Activated CD4-positive, alpha-beta T cell treated with anti-CD3 and anti-CD28 coated beads, Interleukin-10, Interleukin-2, amounts not matched to agents 100 ng/mL and 50 ng/mL, durations not matched to agents 16 hours and 8 hours (primary cell): Measurements from ENCODE around the gene PCMTD2.
"Not testable (repeated sequence)": the region's sequence is repeated elsewhere in the genome, so short reads cannot be mapped to it uniquely, and the experiment has no call there.

Source experiments
- DNase-seq: peaks from one replicate; pipeline ENCODE4 v3.0.0-alpha.2; 2020

Gene PCMTD2

GRCh38 chr20:64258071-64258823 lies 2.7 kb downstream of the PCMTD2 start:
- no peak for DNase-seq

- no peak for DNase-seq
Observed at GRCh38 chr20:64260239-64260638, 4.7 kb downstream of the PCMTD2 start.

- DNase-seq, result no peak
Observed at GRCh38 chr20:64261138-64261537, 5.6 kb downstream of the PCMTD2 start.

DNA sequence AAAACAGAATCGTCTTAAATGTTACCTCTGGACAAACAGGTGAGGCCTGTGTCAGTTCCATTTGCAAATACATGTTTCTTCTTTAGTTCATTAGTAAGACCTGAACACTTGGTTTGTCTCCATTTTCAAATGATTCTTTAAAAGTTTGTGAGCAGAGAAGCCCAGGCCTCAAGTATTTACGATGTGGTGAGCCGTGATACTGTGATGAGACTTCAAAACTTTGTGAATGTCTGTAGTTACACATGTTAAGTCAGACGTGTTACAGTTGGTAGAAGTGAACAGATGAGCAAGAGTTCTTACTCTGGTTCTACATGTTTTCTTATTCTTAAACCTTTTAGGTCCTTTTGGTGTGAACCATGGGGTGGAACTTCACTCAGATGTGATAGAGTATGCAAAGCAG lies 8.5 kb downstream of the PCMTD2 start:
- no peak for DNase-seq

DNA sequence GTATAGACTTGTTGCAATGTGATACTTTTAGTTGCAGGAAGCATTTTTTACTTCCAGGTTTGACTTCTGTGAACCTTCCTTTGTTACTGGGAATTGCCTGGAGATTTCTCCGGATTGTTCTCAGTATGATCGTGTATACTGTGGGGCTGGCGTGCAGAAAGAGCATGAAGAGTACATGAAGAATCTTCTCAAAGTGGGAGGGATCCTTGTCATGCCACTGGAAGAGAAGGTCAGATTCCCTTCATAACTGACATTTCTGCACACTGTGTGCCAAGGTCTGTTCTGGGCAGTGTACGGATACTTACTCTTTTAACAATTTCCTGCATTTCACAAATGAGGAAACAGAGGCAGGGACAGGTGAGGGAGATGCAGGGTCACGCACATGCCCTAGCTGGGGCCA lies 9.7 kb downstream of the PCMTD2 start:
- DNase-seq, result no peak

DNA sequence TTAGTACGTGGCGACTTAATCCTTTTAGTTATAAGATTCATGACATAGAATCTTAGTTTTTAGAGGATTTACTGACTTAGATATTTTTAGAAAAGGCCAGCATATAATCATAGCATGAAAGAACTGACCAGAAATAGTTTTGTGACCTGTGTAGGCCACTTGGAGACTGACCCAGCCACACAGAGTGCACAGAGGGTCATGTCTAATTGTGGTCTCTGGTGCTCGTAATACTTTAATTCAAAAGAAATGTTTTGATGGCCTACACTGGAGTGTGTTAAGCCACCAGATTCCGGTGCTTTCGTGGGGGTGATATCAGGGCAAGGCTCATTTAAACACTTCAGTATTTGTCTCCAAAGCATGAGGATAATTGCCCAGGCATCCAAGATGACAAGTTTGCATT lies 11.4 kb downstream of the PCMTD2 start:
- DNase-seq, result no peak

DNA sequence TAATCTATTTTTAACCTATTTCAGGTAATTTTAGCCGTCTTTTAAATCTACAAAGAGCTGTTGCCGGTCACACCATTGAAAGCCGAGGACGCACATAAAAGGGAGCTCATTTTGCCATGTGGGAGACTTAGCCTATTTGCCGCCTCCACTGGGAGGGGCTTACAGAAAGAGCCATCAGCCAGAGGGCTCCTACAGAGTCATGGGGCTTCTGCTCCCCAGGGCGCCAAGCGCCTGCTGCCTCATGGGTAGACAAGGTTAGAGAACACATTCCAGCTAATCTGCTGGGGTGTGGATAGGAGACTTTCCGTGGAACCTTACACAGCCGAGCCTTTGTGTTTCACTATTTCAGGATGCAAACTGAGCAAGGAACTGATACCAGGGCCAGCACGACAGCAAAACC lies 12.6 kb downstream of the PCMTD2 start:
- no peak for DNase-seq

DNA sequence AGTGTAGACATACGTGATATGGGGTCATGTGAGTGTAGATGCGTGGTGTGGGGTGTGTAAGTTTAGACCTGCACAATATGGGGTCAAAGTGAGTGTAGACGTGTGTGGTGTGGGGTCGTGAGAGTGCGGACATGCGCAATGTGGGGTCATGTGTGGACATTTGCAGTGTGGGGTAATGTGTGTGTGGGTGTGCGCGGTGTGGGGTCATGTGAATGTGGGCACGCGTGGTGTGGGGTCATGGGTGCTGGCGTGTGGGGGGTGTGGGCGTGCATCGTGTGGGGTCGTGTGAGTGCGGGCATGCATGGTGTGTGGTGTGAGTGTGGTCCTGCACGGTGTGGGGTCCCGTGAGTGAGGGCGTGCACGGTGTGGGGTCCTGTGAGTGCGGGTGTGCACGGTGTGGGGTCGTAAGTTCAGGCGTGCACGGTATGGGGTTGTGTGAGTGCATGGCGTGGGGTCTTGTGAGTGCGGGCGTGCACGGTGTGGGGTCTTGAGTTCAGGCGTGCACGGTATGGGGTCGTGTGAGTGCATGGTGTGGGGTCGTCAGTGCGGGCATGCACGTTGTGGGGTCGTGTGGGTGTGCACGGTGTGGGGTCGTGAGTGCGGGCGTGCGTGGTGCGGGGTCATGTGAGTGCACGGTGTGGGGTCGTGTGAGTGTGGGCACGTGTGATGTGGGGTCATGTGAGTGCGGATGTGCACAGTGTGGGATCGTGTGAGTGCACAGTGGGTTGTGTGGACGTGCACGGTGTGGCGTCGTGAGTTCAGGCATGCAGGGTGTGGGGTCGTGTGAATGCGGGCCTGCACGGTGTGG lies 14.3 kb downstream of the PCMTD2 start:
- no peak for DNase-seq

GRCh38 chr20:64271636-64272035 lies 16.1 kb downstream of the PCMTD2 start:
- DNase-seq, result no peak

DNA sequence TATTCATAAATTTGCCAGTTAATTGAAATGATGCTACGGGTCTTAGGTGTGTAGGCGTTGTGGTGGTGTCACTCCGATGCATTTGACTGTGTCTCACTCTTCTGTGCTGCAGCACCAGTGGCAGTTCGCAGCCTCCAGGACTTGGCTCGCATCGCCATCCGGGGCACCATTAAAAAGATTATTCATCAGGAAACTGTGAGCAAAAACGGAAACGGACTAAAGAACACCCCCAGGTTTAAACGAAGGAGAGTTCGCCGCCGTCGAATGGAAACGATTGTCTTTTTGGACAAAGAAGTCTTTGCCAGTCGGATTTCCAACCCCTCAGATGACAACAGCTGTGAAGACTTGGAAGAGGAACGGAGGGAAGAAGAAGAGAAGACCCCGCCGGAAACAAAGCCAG lies 17.6 kb downstream of the PCMTD2 start:
- DNase-seq, result no peak

GRCh38 chr20:64276817-64277216 lies 21.3 kb downstream of the PCMTD2 start:
- DNase-seq, result no peak

GRCh38 chr20:64277571-64278316 lies 22.2 kb downstream of the PCMTD2 start:
- no peak for DNase-seq

- DNase-seq, result no peak
Observed at GRCh38 chr20:64278317-64278681, 22.8 kb downstream of the PCMTD2 start.

DNA sequence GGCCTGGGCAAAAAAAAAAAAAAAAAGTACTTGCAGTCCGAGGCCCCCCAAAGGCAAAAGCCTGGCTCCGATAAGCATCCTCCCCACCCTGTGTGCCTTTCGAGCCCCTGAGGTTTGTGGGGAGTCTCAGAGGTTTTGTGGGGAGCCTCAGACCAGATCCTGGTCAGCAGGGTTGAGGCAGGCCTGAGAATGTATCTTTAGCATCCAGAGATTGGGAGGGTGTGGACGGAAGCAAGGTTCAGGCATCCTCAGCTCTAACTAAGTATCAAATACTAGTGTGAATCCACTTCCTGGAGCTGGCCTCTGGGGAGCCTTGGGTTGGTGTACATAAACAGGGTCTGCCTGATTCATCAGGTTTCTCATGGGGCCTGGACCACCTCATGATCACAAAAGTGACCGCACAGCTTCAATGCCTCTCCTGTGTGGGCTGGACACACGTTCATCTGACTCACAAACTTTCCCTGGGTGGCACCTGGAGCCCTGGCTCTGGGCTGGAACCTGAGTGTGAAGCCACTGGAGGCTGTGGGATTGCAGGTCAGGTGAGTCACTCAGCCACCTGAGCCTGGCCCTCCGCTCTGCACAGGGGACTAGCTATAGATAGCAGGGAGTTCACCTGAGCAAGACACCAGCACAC lies 24.4 kb downstream of the PCMTD2 start:
- no peak for DNase-seq

GRCh38 chr20:64280460-64280843 lies 24.9 kb downstream of the PCMTD2 start:
- DNase-seq, result no peak

GRCh38 chr20:64283646-64284045 lies 28.1 kb downstream of the PCMTD2 start:
- DNase-seq, result no peak

- DNase-seq, result peak; percentile 98
Observed at GRCh38 chr20:64285579-64286446, 30.3 kb downstream of the PCMTD2 start.

- DNase-seq, result not testable (repeated sequence)
Observed at GRCh38 chr20:64286447-64287263, 31.1 kb downstream of the PCMTD2 start.

DNA sequence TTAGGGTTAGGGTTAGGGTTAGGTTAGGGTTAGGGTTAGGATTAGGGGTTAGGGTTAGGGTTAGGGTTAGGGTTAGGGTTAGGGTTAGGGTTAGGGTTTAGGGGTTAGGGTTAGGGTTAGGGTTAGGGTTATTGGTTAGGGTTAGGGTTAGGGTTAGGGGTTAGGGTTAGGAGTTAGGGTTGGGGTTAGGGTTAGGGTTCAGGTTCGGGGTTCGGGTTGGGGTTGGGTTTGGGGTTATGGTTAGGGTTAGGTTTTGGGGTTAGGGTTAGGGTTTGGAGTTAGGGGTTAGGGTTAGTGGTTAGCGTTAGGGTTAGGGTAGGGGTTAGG lies 31.7 kb downstream of the PCMTD2 start:
- not testable (repeated sequence) for DNase-seq

DNA sequence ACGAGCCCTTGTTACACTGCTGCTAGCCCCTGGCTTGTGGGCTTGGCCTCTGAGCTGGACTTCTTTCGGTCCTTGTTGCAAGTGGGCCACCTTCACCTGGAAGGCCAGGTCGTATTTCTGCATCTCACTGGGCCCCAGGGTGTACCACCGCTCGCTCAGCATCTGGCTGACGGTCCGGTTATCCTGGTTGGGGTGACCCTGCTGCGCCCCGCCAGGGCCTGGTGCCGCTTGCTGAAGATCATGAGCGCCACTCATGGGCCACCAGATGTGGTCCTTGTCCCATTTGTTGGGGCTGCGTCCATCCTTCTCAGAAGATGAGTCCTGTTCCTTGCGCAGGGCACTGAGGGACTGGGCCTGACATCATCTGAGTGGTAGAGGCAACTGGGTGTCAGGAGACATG lies 36.6 kb downstream of the PCMTD2 start:
- not testable (repeated sequence) for DNase-seq

GRCh38 chr20:64303086-64303485 lies 47.5 kb downstream of the PCMTD2 start:
- DNase-seq, result not testable (repeated sequence)
